Stimulated activated CD4-positive, alpha-beta T cell treated with anti-CD3 and anti-CD28 coated beads, Interleukin-1b, Interleukin-23, amount 100 ng/mL, for 4 hours (primary cell): Measurements from ENCODE around the gene EDEM3.
A peak's percentile ranks its signal among the peaks of the same experiment; 100 is the strongest.
"Not testable (repeated sequence)": the region's sequence is repeated elsewhere in the genome, so short reads cannot be mapped to it uniquely, and the experiment has no call there.

Experiments
- DNase-seq, 2 donors: peaks; one replicate each; pipeline ENCODE4 v3.0.0-alpha.2; 2020; ENCODE audit warnings: low read depth in 2 of 2

Gene EDEM3

GRCh38 chr1:184770181-184770979, 15.7 kb upstream of the EDEM3 start:
- no peak for DNase-seq

- no peak for DNase-seq
Measured at GRCh38 chr1:184769241-184769640, 14.6 kb upstream of the EDEM3 start.

GRCh38 chr1:184768467-184768866, 13.8 kb upstream of the EDEM3 start:
- DNase-seq = no peak

DNA sequence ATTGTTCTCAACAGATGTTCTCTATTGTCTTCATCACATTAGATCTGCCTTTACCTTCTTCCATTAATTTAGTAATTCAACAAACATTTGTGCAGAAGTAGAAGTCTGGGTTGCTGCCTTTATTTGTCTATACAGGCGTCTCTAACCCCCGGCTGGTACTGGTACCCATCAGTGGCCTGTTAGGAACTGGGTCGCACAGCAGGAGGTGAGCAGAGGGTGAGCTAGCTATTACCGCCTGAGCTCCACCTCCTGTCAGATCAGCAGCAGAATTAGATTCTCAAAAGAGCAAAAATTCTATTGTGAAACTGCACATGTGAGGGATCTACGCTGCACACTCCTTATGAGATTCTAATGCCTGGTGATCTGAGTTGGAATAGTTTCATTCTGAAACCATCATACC, 12.9 kb upstream of the EDEM3 start:
- no peak for DNase-seq

- DNase-seq = no peak
Measured at GRCh38 chr1:184764483-184764882, 9.8 kb upstream of the EDEM3 start.

- not testable (repeated sequence) for DNase-seq
Measured at GRCh38 chr1:184763520-184763919, 8.9 kb upstream of the EDEM3 start.

GRCh38 chr1:184761969-184762485, 7.4 kb upstream of the EDEM3 start:
- DNase-seq = no peak

- DNase-seq = no peak
Measured at GRCh38 chr1:184759651-184760050, 5.0 kb upstream of the EDEM3 start.

- no peak for DNase-seq
Measured at GRCh38 chr1:184759112-184759511, 4.5 kb upstream of the EDEM3 start.

DNA sequence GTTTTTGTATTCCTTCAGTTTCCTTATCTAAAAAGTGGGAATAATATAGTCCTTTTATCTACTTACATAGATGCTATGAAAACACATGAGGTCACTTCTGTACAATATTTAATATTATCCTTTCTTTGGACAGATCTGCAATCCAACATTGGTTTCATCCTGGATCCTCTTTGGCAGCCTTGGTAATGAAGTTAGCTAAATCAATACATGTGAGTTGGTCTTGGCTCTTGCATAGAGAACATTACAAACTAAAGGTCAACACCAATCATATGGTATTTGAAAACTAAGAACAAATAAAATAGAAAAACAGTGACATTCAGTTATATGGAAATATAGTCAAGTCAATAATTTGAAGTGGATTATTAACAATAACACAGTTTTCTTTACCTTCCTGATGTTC, 3.2 kb upstream of the EDEM3 start:
- no peak for DNase-seq

GRCh38 chr1:184757406-184757805, 2.7 kb upstream of the EDEM3 start:
- no peak for DNase-seq

- DNase-seq = no peak
Measured at GRCh38 chr1:184755226-184756065, 788 bp upstream of the EDEM3 start.

DNA sequence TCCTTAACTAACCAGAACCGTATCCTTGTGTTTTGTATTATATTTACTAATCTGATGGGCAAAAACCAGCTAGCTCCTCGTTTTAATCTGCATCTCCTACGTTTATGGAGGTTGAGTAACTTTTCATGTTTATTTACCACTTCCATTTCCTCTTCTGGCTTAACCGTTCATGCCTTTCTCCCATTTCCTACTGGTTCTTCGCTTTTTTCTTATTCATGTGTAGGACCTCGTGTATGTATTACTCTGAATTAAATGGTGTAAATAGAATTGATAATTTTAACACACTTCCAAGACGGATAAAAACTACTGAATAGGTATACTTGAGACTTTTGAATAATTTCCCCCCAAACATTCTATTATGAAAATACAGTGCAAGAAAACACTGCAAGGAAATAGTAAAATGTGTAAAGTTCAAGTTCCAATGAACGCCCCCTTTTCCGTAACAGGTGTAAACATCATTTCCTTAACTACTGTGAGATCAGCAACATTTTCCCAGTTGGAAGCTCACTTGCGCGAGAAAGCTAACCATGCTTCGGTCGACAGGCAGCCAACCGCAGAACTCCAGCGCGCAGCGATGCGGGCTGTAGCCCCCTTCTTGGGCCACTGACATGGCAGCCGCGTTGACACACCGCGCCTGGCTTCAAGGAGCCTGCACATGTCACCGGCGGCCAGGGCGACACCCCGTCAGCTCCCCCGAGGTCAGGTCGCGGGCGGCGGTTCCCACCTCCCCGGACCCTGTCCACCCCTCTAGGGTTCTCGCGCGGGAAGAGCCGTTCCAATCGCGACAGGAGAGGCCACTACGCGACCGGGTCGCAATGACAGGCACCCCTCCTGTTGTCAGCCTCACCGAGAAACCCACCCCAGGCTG, 816 bp downstream of the EDEM3 start:
- peak in 1 of 2 donors; percentile 10 for DNase-seq

- no peak for DNase-seq
Measured at GRCh38 chr1:184753117-184753516, 1.5 kb downstream of the EDEM3 start.

DNA sequence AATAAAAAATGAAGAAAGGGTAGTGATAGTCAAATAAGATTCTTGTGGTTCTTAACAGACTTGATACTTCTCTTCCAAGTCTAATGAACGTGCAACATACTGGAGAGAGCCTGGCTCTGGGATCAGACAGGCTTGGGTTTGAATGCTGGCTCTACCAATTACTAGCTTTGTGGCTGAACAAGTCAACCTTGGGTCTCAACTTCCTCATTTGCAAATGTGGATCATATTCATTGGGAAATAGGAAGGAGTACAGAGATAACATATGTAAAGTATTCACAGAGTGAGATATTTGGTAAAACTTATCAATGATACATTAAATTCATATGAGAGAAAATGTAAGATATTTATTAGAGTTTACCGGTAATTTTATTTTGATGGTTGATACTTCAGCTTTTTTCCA, 2.0 kb downstream of the EDEM3 start:
- no peak for DNase-seq

DNA sequence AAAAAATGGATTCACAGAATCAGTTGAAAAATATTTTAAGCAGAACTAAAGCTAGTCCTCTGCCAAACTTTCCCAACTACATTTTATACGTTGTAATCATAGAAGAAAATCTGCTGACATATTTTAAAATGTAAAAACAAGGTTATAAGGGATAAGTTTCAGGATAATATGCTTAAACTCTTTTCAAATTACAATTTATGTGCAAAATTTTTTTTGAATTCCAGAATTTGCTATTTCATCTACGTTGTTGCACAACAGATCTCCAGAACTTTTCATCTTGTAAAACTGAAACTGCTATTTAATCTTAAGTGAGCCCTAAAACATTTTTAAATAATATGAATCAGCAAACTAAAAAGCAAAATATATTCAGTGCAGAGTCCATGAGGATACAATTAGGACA, 5.9 kb downstream of the EDEM3 start:
- no peak for DNase-seq

DNA sequence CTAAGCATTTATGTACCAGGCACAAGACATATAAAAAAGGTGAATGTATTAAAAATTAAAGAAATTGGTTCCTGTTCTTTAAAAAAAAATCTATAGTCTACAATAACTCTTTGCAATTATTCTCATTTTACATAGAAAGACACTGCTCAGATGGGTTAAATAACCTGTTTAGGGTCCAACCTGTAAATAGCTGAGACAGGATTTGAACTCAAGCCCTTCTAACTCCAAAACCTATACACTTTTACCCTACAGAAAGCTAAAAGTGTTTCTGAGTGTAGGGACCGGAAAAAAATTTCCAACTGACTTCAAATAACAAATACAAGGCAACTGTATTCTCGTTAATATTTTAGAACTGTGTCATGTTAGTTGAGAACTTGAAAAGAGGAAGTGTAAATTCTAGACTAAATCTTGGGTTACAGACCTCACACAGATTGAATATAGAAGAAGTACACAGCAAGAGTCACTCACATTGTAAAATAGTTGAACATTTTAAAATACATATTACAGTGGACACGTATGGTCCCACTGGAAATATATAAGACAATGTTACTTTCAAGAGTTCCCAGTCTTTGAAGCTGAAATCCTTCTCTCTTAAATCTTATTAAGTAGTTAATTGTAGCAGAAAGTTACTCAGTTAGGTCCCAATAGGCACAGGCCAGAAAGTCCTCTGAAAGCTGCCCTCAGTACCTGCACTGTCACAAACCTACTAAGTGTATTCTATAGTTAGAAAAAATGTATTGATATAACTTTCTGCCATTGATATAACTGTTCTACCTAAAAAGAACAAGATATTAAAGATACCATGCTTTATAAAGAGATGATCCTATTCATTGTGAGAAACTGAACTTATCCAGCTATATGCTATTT, 7.3 kb downstream of the EDEM3 start:
- no peak for DNase-seq

GRCh38 chr1:184745929-184746638, 8.6 kb downstream of the EDEM3 start:
- DNase-seq = no peak

DNA sequence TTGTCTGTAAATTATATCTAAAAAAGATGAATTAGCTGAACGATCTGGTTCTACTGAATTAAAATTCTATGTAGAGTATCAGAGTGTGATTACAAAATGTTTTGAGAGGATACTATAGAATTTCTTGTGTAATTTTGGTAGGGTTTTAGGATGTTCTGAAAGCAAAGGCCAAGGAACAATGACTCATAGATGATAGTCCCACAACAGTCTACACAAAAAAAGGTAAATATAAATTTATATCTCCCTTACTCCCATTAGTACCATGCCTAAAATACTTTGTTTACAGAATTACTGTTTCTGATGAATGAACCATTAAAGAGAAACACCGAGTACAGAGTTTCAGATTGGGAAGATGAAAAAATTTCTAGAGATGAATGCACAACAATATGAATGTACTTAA, 9.5 kb downstream of the EDEM3 start:
- DNase-seq = no peak

GRCh38 chr1:184743062-184743756, 11.4 kb downstream of the EDEM3 start:
- no peak for DNase-seq
